ENCODE results near the gene OR52K2. TPM values are rescaled to one million over a fixed set of nuclear protein-coding genes. Genes with fewer than 3 reads are reported as not detected.

Gene OR52K2
- total RNA-seq, 1 donor from 2014 or later = not detected

DNA sequence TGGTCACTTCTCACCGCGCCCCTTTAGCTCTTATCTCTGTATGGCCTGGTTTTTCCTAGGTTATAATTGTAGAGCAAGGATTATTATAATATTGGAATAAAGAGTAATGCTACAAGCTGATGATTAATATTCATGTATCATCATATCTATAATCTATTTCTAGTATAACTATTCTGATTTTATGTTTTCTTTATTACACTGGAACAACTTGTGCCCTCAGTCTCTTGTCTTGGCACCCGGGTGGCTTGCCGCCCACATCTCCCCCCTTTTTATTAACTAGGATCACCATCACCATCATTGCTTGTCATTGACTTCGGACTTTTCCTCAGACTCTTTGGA, 44.4 kb downstream of the OR52K2 start:
- intact Hi-C loops (cut with micrococcal nuclease) = loop anchor here (5.0 kb wide), 1 partner anchor 306 kb away; no protein-coding TSS in a partner anchor
- H3K4me1 ChIP-seq = peaks cover 15% of the 10 kb centered on the region
- peaks cover 5% of the 10 kb centered on the region for H3K27me3 ChIP-seq (ENCODE audit: low read depth)
- H3K36me3 ChIP-seq = no peaks in the 10 kb centered on the region
- H3K4me3 ChIP-seq = no peak overlapping the region
- DNase-seq = no peak
- H3K27ac ChIP-seq (replicated peaks) = no peak overlapping the region
- TF ChIP-seq, protein P1, sequence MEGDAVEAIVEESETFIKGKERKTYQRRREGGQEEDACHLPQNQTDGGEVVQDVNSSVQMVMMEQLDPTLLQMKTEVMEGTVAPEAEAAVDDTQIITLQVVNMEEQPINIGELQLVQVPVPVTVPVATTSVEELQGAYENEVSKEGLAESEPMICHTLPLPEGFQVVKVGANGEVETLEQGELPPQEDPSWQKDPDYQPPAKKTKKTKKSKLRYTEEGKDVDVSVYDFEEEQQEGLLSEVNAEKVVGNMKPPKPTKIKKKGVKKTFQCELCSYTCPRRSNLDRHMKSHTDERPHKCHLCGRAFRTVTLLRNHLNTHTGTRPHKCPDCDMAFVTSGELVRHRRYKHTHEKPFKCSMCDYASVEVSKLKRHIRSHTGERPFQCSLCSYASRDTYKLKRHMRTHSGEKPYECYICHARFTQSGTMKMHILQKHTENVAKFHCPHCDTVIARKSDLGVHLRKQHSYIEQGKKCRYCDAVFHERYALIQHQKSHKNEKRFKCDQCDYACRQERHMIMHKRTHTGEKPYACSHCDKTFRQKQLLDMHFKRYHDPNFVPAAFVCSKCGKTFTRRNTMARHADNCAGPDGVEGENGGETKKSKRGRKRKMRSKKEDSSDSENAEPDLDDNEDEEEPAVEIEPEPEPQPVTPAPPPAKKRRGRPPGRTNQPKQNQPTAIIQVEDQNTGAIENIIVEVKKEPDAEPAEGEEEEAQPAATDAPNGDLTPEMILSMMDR (IDR thresholded peaks at IDR 0.05; ENCODE audit: borderline replicate concordance) = peak; percentile 14
- H3K9me3 ChIP-seq (replicated peaks) = no peaks in the 10 kb centered on the region

DNA sequence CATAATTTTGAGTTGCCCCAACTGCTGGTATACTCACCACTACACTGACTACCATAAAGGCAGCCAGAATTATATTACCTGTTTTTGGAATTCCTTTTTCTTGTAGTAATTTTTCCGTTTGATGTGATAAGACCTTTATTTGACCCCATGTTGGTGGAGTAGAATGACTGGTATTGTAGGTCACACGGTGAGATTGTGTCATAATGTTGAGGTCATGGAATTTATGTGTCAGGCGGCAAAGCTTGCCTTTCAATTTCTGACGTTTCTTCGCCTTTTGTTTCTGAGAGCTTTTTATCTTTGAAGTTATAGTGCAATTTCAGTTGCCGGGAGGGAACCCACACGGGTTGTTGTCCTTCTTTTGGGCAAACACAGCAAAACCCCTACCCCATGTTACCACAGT, 46.4 kb downstream of the OR52K2 start:
- Histone ChIP-seq H3K4me1 (peaks cover 15% of the 10 kb centered on the region), H3K4me3 (no peak overlapping the region), H3K27me3 (ENCODE audit: low read depth) (peaks cover 5% of the 10 kb centered on the region), H3K36me3 (no peaks in the 10 kb centered on the region), H3K27ac (replicated peaks) (no peak overlapping the region), H3K9me3 (replicated peaks) (no peaks in the 10 kb centered on the region)
- DNase-seq = no peak
- intact Hi-C loops (cut with micrococcal nuclease) = no loop called here
- TF ChIP-seq, protein P1 (IDR thresholded peaks at IDR 0.05; ENCODE audit: borderline replicate concordance) = no peak

DNA sequence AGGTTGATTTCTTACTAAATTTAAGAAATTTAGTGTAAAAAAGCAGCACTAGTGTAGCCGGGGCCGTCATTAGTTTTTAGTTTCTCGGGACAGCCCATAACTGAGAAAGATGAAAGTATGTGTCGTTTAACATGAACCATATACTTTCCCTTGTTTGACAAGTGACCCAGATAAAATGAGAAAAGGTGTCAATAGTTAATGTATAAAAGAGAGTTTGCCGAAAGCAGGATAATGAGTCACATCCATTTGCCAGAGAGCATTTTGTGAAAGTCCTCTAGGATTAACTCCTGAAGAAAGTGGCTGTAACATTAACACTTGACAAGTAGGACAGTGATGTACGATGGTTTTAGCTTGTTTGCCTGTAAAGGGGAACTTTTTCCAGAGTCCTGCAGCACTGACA, 46.9 kb downstream of the OR52K2 start:
- H3K27me3 ChIP-seq (ENCODE audit: low read depth) = peaks cover 5% of the 10 kb centered on the region
- no peak overlapping the region for H3K27ac ChIP-seq (replicated peaks)
- intact Hi-C loops (cut with micrococcal nuclease) = no loop called here
- H3K36me3 ChIP-seq = no peaks in the 10 kb centered on the region
- H3K4me3 ChIP-seq = no peak overlapping the region
- H3K4me1 ChIP-seq = peaks cover 15% of the 10 kb centered on the region
- DNase-seq = no peak
- TF ChIP-seq, protein P1 (IDR thresholded peaks at IDR 0.05; ENCODE audit: borderline replicate concordance) = no peak
- H3K9me3 ChIP-seq (replicated peaks) = no peaks in the 10 kb centered on the region

GRCh38 chr11:4496557-4497248, 47.6 kb downstream of the OR52K2 start:
- peaks cover 15% of the 10 kb centered on the region for H3K4me1 ChIP-seq
- H3K4me3 ChIP-seq = no peak overlapping the region
- H3K27ac ChIP-seq (replicated peaks) = no peak overlapping the region
- no peaks in the 10 kb centered on the region for H3K36me3 ChIP-seq
- no peak for DNase-seq
- H3K27me3 ChIP-seq (ENCODE audit: low read depth) = peaks cover 5% of the 10 kb centered on the region
- no peaks in the 10 kb centered on the region for H3K9me3 ChIP-seq (replicated peaks)
- intact Hi-C loops (cut with micrococcal nuclease) = no loop called here
- TF ChIP-seq, protein P1 (IDR thresholded peaks at IDR 0.05; ENCODE audit: borderline replicate concordance) = no peak

Other genes with a start within 250 kb of the OR52K2 start
- not detected for gene OR52B4, start 80.9 kb upstream of the OR52K2 start, total RNA-seq
- 8.4 TPM for gene TRIM21, start 55.6 kb upstream of the OR52K2 start, total RNA-seq
- not detected for gene OR52K1, start 33.4 kb downstream of the OR52K2 start, total RNA-seq
- not detected for gene OR52M1, start 95.9 kb downstream of the OR52K2 start, total RNA-seq
- gene OR52I2, start 132.4 kb downstream of the OR52K2 start, total RNA-seq = not detected
- gene OR52I1, start 144.7 kb downstream of the OR52K2 start, total RNA-seq = not detected
- gene TRIM68, start 158.9 kb downstream of the OR52K2 start, total RNA-seq = 10.6 TPM
- gene OR51D1, start 188.2 kb downstream of the OR52K2 start, total RNA-seq = not detected
- gene OR51E1, start 194.7 kb downstream of the OR52K2 start, total RNA-seq = 1.3 TPM
- gene OR51E2, start 248.6 kb downstream of the OR52K2 start, total RNA-seq = not detected